ENCODE results near the gene EFCAB10.

DNA sequence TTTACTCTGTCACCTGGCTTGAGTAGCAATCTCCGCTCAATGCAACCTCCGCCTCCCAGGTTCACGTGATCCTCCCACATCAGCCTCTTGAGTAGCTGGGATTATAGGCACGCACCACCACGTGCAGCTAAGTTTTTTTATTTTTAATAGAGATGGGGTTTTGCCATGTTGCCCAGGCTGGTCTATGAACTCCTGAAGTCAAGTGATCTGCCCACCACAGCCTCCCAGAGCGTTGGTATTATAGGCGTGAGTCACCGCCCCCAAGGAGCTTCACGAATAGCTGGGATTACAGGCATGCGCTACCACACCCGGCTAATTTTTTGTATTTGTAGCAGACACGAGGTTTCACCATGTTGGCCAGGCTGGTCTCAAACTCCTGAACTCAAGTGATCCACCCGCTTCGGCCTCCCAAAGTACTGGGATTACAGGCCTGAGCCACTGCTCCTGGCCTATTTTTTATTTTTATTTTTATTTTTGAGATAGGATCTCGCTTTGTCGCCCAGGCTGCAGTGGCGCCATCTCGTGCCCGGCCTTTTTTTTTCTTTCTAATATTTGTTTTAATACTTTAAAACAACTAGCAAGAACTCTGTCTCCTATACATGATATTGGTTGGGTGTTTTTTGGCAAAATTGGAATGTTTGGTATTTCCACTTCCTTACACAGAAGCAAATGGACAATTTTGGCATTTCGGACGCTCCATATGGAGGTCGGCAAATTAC is 1.1 kb downstream of the EFCAB10 start:
- TF ChIP-seq, protein P1, sequence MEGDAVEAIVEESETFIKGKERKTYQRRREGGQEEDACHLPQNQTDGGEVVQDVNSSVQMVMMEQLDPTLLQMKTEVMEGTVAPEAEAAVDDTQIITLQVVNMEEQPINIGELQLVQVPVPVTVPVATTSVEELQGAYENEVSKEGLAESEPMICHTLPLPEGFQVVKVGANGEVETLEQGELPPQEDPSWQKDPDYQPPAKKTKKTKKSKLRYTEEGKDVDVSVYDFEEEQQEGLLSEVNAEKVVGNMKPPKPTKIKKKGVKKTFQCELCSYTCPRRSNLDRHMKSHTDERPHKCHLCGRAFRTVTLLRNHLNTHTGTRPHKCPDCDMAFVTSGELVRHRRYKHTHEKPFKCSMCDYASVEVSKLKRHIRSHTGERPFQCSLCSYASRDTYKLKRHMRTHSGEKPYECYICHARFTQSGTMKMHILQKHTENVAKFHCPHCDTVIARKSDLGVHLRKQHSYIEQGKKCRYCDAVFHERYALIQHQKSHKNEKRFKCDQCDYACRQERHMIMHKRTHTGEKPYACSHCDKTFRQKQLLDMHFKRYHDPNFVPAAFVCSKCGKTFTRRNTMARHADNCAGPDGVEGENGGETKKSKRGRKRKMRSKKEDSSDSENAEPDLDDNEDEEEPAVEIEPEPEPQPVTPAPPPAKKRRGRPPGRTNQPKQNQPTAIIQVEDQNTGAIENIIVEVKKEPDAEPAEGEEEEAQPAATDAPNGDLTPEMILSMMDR (IDR thresholded peaks at IDR 0.05; ENCODE audit: poor library complexity, severe bottlenecking): no peak
- TF ChIP-seq POLR2AphosphoS5 (IDR thresholded peaks at IDR 0.05): no peak
- TF ChIP-seq EZH2 (IDR thresholded peaks at IDR 0.05; ENCODE audit: borderline replicate concordance, insufficient read depth, low read length, poor library complexity, severe bottlenecking): no peak
- TF ChIP-seq RAD21 (conservative IDR thresholded peaks at IDR 0.05): no peak
- TF ChIP-seq TAF1 (IDR thresholded peaks at IDR 0.05; ENCODE audit: low read depth): no peak
- TF ChIP-seq, protein P2, sequence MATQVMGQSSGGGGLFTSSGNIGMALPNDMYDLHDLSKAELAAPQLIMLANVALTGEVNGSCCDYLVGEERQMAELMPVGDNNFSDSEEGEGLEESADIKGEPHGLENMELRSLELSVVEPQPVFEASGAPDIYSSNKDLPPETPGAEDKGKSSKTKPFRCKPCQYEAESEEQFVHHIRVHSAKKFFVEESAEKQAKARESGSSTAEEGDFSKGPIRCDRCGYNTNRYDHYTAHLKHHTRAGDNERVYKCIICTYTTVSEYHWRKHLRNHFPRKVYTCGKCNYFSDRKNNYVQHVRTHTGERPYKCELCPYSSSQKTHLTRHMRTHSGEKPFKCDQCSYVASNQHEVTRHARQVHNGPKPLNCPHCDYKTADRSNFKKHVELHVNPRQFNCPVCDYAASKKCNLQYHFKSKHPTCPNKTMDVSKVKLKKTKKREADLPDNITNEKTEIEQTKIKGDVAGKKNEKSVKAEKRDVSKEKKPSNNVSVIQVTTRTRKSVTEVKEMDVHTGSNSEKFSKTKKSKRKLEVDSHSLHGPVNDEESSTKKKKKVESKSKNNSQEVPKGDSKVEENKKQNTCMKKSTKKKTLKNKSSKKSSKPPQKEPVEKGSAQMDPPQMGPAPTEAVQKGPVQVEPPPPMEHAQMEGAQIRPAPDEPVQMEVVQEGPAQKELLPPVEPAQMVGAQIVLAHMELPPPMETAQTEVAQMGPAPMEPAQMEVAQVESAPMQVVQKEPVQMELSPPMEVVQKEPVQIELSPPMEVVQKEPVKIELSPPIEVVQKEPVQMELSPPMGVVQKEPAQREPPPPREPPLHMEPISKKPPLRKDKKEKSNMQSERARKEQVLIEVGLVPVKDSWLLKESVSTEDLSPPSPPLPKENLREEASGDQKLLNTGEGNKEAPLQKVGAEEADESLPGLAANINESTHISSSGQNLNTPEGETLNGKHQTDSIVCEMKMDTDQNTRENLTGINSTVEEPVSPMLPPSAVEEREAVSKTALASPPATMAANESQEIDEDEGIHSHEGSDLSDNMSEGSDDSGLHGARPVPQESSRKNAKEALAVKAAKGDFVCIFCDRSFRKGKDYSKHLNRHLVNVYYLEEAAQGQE (IDR thresholded peaks at IDR 0.05; ENCODE audit: borderline replicate concordance): no peak
- no peak for TF ChIP-seq EP300 (conservative IDR thresholded peaks at IDR 0.05; ENCODE audit: poor library complexity, severe bottlenecking)

All from neural cell (in vitro differentiated cells).